ENCODE measurements around the gene PCDHGA1.
A peak's percentile ranks its signal among the peaks of the same experiment; 100 is the strongest.

Gene PCDHGA1

DNA sequence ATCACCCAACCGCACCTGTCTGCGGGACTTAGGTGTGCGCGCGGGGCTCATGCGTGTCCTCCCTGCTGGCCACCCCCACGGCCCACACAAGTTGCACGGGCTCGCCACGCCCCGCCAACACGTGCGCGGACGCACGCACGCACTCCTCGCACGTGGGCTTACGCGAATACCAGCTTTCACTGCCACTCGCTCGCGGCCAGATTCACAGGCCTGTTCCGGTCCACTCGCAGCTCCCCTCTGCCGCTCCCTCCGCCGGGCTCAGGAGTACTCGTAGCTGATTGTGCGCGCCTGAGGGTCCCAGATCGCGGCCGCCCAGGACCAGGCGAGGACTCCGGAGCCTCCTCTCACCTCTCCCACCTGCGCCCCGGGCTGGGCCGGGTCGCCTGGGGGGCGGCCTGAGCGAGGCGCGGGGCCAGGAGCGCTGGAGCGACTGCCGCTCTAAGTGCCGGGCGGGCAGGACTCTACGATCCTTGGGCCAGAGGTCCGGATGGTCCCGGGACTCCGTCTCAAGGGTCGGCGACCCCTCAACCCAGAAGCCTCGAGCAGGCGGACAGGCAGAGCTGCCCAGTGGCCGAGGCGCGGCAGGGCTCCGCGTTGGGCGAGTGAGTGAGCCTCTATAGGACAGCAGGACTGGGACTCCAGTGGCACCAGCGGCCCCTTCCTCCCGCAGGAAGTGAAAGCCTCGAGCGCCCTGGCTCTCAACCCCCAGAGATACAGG is 162.0 kb downstream of the PCDHGA1 start:
- DNase-seq (ENCODE audit: low spot score), result no peak

DNA sequence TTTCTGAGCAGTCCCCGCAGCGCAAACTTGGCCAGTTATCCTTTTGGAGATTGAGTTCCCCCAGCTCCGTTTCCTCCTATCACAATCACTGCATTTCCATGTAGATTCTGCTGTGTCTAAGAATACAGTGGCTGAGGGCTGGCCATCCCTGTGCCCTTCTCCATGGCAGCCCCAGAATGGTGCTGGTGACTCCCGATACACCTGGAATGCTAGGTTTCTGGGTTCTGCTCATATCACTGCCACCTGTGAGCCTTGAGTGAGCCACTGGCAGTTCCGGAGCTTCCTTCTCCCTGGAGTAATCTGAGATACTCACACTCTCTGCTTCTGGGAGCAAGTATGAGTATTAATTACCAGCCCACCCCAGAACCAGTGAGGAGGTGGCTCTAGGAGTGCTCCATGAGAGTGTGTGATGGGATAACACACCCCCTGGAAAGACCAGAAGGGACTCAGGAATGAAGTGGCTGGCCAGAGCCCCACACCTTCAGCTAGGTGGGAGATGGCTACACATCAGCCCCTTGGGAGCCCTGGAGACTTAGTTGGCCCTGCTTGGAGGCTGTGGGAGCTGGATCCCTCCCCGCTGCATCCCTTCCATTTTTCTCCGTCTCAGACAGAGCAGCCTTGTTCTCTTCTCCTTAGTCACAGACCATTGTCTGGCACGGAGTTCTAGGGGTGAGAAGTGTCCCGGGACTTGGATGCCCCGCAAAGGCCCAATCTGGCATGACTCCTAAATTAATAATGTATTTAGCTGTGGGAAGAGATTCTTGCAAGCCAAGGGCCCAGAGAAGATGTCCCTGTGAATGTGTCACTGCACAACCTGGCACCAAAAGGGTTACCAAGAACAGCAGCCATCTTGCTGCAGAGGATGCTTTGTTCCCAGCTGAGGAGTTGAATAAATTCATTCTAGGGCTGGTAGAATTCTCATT is 163.4 kb downstream of the PCDHGA1 start:
- no peak for DNase-seq (ENCODE audit: low spot score)

DNA sequence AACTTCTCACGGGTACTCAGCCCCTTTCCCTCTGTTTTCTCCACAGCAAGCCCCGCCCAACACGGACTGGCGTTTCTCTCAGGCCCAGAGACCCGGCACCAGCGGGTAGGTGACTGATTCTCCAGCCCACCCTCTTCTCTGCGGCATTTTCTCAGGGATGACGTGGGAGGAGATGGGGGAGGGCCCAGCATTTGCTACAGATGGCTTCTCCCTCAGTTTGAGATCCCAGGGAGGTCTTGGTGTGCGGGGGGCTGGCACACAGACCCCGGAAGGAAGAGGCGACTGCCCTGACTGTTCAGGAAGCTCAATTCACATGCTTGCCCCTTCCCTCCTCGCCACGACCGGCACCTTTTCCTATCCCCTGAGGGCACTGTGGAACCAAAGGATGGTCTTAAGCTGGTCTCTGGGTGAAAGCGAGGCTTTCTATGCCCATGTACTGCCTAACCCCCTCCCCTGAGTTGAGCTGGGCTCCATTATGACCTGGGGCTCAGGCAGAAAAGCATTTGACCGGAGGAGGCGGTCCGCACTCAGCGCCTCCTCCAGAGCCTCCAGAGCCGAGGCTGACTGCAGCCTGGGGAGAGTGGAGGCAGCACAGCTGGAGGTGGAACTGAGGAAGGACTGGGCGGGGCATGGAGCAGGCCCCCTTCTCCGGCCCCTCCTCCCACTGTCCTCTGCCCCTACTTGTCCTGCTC is 164.6 kb downstream of the PCDHGA1 start:
- DNase-seq (ENCODE audit: low spot score), result no peak

DNA sequence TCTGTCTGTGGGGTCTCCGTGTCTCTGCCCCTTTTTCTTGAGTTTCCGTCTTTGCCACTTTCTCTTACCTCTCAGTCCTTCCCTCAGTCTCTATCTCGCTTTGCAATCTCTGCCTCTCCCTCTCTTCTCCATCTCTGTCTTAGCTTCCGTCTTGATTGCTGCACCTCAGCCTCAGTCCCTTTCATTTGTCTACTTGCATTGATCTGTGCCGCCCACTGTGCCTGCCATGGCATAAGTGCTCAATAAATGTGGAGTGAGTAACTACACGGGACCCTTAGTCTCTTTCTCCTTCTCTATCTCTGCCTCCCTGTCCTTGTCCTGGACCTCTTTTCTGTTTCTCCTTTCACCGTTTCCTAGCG is 165.1 kb downstream of the PCDHGA1 start:
- DNase-seq (ENCODE audit: low spot score), result no peak

DNA sequence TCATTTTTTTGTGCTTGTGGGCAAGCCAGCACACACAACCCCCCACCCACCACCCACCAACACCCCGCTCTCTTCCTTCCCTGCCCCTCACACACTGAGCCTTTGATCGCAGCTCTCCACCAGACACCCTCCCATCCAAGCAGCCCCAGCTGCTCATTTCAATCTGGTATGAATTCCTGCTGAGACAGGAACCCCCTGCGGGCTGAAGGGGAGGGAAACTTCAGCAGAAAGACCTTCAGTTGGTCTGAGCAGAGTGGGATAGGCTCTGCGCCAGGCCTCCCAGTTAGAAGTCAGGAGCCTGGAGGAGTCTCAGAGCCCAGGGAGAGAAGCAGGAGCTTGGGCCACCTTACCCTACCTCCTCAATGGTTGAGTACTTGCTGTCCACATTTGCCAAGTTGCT is 165.7 kb downstream of the PCDHGA1 start:
- DNase-seq (ENCODE audit: low spot score), result no peak

DNA sequence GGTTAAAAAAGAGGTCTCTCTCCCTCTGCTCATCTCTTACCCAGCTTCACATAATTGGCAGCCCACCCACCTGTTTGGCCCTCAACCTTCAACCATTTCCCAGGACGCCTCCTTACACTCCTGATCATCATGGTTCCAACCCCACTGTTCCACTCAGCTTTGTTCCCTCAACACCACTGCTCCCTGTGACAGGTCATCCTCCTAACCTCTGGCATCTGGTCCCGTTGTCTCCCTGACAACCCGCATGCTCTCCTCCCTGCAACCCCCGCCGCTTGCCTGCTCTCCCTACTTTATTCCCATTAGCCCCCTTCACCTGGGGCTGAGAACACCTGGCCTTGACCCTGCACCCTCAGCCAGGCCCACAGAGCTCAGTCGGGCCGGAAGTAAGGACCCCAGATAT is 171.4 kb downstream of the PCDHGA1 start:
- DNase-seq (ENCODE audit: low spot score), result no peak

DNA sequence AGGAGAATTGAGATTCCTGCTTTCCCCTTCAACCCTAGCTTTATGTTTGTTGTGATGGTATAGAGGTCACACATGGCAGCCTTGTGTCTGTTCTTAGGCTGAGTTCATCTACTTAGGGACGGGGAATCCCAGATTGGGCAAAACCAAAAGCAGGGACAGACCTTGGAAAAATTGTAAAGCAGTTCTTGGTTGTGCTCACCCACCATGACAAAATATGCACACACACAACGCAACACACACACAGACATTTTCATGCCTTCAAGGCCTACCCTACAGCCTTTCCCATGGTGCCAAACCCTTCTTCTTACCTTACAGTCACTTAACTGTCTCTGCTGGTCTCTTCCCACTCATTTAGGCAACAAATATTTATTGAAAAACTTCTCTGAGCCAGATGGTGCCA is 173.4 kb downstream of the PCDHGA1 start:
- DNase-seq (ENCODE audit: low spot score), result no peak

DNA sequence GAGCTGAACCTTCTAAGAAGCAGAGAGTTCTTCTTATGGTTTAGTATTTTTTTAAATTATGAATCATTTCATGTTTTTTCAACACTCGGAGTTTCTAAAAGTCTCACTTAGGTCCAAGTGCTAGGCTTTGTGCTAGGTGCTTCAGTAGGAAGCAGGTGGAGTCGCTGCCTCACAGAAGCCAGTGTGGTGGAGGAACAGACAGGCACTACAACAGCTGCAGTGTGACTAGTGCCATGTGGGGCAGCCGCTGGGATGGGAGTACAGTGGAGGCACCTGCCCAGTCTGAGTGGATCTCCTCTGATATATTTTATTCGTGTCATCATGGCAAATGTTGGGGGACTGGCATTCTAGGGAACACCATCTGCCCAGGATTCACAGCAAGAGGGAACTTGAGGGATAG is 173.9 kb downstream of the PCDHGA1 start:
- DNase-seq (ENCODE audit: low spot score), result no peak

DNA sequence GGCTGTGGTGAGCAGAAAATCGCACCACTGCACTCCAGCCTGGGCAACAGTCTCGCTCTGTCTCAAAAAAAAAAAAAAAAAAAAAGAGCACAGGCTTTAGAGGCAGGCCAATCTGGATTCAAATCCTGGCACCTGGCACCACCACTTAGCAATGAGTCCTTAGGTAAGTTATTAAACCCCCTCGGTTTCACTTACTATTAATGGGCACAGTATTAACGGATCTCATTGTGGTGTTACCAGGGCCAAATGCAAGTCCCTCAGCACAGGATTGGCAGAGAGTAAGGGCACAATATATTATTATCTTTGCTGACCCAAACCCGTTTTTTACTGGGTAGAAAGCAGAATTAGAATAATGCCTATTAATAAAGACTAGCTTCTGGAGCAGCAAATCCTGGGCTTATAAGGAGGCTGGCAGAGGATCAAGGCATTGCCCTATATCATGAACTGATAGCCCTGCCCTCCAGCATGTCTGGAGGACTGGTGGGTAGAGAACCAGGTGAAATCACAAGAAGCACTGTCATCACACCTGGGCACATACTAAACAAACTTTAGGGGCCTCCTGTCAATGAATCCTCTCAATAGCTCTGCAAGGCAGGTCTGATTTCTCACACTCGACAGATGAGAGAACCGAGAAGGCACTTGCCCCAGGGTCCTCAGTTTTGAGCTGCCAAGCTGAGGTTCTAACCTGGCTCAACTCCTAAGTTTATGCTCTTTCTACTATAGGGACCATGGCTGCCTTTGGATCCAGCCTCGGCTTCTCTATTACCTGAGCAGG is 176.3 kb downstream of the PCDHGA1 start:
- DNase-seq (ENCODE audit: low spot score), result no peak

DNA sequence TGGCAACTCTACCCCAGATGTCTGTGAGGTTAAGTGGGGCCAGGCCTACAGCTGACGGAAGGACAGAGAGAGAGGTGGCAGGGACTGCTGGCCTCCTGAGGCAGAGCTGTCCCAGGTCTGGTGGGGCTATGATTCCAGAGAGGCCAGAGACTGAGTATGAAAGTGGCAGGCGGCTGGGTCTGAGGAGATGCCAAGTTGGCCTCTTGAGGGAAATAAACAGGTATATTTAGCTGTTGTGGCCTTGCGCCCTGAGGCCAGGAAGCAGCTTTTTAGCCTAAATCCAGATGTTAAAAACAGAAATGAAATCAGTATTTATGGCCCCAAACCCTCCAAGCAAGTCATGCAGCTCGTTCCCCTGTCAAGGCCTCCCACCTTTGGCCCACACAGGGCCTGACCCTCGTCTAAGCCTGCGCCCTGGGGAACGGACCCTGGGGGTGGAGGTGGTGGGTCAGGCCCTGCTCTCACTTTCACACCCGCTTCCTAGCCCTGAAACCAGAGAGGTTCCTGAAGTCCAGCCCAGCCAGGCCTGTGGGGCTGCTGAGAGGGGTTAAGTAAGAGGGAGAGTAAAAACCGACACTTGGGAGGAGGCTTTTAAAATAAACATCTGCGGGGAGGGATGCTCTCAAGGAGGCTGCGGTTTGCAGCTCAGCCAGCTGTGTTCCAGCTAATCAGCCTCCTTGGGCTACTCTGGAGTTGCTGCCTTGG is 177.2 kb downstream of the PCDHGA1 start:
- DNase-seq (ENCODE audit: low spot score), result no peak

DNA sequence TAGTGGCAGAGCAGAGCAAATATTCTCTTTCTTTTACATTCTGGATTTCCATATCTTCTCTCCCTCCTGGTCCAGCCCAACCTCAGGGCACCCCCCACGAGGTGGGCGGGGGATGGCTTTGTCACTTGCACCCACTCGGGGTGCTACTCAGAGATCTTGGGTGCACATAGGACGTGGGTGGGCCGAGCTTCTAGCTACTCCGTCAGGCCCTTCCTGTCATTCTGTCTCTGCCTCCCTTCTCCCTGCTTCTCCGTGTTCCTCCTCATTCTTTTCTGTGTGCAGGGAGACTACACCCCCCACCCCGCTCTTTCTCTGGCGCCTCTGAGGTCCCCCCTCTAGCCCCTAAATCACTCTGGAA is 178.1 kb downstream of the PCDHGA1 start:
- DNase-seq (ENCODE audit: low spot score), result peak; percentile 48

DNA sequence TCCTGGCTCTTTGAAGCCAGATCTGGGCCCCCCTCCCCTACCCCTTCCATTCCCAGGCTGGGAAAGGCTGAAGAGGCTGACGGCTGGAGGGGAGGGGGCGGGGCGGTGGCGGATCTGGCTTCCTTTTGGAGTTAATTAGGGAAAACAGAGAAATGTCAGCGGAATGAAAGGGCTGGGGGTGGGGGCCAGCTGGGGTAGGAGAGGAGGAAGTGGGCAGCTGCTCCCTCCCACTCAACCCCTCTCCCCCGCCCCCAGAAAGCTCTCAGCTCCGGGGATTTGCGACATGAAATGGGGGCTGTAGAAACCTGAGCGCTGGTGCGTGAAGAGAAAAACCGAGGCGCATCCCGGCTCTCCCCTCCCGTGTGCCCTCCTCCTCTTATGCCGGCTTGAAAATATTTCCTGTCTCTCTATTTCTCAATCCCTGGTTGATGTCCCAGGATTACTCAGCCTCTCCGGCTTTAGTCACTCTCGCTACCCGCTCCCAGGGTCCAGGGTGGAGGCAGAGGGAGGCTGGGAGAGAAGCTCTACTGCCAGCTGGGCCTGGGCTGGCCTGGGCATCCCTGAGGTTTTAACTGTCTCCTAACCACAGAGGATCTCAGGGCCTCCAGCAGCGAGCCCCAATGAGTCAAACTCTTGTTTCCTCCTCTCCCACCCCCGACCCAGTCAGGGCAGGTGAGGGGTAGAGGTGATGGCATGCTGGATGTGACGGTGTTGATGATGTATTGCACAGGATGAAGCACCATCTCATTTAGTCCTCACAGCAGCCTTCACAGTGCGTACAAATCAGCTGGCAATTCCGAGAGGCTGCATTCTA is 178.7 kb downstream of the PCDHGA1 start:
- DNase-seq (ENCODE audit: low spot score), result peak; percentile 84

DNA sequence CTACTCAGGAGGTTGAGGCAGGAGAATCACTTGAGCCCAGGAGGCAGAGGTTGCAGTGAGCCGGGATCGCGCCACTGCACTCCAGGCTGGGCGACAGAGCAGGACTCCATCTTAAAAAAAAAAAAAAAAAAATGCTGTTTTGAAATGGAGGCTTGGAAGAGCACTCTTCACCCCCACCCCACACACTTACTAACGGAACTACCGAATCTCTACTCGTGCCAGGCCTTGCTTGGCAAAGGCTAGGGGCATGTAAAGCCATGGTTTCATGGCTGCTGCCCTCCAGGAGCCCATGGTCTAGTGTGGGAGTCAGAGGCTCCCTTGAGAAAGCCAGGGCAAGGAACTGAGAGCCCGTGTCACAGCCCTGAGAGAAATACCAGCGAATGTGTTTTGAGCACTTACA is 179.8 kb downstream of the PCDHGA1 start:
- DNase-seq (ENCODE audit: low spot score), result no peak

DNA sequence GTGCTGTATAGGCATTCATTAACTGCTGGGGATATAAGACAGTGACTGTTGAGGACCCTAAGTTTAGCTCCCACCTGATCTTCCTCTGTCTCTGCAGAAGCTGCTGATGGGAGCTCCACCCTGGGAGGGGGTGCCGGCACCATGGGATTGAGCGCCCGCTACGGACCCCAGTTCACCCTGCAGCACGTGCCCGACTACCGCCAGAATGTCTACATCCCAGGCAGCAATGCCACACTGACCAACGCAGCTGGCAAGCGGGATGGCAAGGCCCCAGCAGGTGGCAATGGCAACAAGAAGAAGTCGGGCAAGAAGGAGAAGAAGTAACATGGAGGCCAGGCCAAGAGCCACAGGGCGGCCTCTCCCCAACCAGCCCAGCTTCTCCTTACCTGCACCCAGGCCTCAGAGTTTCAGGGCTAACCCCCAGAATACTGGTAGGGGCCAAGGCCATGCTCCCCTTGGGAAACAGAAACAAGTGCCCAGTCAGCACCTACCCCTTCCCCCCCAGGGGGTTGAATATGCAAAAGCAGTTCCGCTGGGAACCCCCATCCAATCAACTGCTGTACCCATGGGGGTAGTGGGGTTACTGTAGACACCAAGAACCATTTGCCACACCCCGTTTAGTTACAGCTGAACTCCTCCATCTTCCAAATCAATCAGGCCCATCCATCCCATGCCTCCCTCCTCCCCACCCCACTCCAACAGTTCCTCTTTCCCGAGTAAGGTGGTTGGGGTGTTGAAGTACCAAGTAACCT is 180.7 kb downstream of the PCDHGA1 start:
- no peak for DNase-seq (ENCODE audit: low spot score)

DNA sequence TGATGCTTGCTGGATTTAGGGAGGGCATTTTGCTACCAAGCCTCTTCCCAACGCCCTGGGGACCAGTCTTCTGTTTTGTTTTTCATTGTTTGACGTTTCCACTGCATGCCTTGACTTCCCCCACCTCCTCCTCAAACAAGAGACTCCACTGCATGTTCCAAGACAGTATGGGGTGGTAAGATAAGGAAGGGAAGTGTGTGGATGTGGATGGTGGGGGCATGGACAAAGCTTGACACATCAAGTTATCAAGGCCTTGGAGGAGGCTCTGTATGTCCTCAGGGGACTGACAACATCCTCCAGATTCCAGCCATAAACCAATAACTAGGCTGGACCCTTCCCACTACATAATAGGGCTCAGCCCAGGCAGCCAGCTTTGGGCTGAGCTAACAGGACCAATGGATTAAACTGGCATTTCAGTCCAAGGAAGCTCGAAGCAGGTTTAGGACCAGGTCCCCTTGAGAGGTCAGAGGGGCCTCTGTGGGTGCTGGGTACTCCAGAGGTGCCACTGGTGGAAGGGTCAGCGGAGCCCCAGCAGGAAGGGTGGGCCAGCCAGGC is 181.5 kb downstream of the PCDHGA1 start:
- no peak for DNase-seq (ENCODE audit: low spot score)

DNA sequence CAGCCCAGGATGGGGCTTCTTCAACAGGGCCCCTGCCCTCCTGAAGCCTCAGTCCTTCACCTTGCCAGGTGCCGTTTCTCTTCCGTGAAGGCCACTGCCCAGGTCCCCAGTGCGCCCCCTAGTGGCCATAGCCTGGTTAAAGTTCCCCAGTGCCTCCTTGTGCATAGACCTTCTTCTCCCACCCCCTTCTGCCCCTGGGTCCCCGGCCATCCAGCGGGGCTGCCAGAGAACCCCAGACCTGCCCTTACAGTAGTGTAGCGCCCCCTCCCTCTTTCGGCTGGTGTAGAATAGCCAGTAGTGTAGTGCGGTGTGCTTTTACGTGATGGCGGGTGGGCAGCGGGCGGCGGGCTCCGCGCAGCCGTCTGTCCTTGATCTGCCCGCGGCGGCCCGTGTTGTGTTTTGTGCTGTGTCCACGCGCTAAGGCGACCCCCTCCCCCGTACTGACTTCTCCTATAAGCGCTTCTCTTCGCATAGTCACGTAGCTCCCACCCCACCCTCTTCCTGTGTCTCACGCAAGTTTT is 182.1 kb downstream of the PCDHGA1 start:
- peak; percentile 31 for DNase-seq (ENCODE audit: low spot score)

DNA sequence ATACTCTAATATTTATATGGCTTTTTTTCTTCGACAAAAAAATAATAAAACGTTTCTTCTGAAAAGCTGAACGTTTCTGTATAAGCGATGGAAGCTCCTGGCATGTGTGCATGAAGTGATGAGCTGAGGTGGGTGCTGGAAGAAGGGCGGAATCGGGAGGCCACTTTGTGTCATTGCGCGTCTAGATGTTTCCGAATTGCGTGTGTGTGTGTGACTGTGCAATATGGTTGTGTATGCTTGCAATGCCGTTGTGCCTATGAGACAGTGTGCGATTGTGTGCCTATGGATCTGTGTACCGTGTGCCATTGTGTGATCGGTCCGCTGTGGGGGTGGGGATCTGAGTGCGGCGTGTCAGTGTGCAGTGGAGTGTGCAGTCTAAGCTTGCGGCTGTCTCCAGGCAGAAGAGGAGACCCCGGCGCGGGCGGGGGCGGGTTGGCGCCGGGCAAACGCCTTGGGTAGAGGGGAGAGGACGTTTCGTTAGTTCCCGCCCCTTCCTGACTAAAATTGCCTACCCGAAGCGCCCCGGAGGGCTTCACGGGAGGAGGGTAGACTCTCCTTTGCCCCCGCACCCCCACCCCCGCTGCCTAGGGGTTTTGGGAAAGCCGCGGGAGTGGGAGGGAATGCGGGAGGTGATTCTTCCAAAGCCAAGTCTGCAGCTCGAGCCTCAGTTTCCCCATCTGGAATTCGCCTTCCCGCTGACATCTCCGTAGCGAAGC is 182.8 kb downstream of the PCDHGA1 start:
- no peak for DNase-seq (ENCODE audit: low spot score)

DNA sequence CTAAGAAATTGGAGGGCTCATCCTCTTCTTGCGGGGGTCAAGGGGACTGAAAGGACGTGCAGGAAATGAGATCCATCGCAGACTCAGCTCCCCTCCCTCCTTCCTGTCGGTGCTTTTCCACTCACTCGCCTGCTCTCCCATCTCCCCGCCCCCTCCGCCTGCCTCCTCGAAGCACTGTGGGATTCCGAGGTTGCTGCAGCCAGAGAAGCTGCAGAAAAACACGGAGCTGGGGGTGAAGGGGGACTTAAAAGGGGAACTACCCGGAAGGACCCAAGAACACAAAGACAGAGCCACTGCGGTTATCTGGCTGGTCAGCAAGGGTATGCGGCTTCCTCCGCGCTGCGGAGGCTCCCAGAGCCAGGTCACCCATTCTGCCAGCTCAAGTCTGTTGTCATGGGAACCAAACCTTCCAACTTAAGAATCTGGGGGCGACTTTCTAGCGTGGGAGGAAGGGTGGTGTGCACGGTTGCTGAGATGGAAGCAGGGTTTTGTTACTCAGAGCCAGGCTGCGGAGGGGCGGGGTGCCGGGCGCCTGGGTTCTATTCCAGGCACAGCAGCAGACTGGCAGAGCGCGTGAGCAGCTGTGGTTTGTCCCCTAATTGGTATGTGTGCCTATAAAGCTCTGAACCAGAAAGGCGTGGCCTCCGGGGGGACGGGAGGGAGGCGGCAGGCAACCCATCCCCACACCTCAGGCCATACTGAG is 183.5 kb downstream of the PCDHGA1 start:
- peak; percentile 96 for DNase-seq (ENCODE audit: low spot score)
